ENCODE measurements around the gene EDEM3.

DNA sequence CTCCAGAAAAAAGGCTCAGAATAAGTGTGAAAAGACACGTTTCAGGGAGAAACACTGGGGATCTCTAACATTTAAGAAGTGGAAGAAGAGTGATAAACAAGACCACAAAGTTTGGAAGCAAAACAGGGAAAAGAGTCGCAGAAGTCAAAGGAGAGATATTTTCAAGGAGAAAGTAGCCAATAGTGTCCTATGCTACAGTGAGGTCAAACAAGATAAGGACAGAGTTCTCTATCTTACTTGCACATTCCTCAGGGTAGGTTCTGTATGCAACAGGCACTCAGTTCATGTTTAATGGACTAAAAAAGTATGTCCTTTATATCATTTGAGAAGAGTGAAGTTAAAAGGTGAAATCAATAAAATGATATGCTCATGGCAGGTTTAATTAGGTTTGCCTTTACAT lies 13.8 kb upstream of the EDEM3 start:
- TF ChIP-seq, protein P1, sequence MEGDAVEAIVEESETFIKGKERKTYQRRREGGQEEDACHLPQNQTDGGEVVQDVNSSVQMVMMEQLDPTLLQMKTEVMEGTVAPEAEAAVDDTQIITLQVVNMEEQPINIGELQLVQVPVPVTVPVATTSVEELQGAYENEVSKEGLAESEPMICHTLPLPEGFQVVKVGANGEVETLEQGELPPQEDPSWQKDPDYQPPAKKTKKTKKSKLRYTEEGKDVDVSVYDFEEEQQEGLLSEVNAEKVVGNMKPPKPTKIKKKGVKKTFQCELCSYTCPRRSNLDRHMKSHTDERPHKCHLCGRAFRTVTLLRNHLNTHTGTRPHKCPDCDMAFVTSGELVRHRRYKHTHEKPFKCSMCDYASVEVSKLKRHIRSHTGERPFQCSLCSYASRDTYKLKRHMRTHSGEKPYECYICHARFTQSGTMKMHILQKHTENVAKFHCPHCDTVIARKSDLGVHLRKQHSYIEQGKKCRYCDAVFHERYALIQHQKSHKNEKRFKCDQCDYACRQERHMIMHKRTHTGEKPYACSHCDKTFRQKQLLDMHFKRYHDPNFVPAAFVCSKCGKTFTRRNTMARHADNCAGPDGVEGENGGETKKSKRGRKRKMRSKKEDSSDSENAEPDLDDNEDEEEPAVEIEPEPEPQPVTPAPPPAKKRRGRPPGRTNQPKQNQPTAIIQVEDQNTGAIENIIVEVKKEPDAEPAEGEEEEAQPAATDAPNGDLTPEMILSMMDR (IDR thresholded peaks at IDR 0.05), result no peak
- TF ChIP-seq POLR2A (IDR thresholded peaks at IDR 0.05) (no peak), POLR2AphosphoS5 (IDR thresholded peaks at IDR 0.05) (no peak)

All from transverse colon (tissue), 4 donors.